Small intestine (tissue), 7 donors: Measurements from ENCODE around the gene KIF9. TPM values are rescaled to one million over a fixed set of nuclear protein-coding genes. Genes with fewer than 3 reads are reported as not detected.
"Not testable (repeated sequence)": the region's sequence is repeated elsewhere in the genome, so short reads cannot be mapped to it uniquely, and the experiment has no call there.

ENCODE experiments used
- DNase-seq, 2 donors: peaks; one replicate each; pipeline versions ENCODE4 v3.0.0 to v3.0.0-alpha.2; 2013
- FAIRE-seq: peaks from 2 replicates; lab custom pipeline; 2012; peaks lifted over from hg19 to GRCh38; lab: Jason Lieb, UNC
- H3K27ac ChIP-seq, 3 donors: one replicate each; pipeline ENCODE4 v1.5.1; 2013; ENCODE audit warnings: low read length in 2 of 3, mild to moderate bottlenecking in 2 of 3, control low read depth in 1 of 3, inconsistent platforms in 1 of 3, low read depth in 1 of 3, moderate library complexity in 1 of 3
- H3K27me3 ChIP-seq, 3 donors: one replicate each; pipeline ENCODE4 v1.6.1; 2013; ENCODE audit warnings: low read length in 3 of 3, inconsistent platforms in 1 of 3; ENCODE audit not compliant: control insufficient read depth in 3 of 3, insufficient read depth in 3 of 3
- H3K36me3 ChIP-seq, 3 donors: one replicate each; pipeline ENCODE4 v1.6.1; 2013; ENCODE audit warnings: low read length in 3 of 3, inconsistent platforms in 1 of 3, low read depth in 1 of 3, mild to moderate bottlenecking in 1 of 3, moderate library complexity in 1 of 3; ENCODE audit not compliant: control insufficient read depth in 3 of 3, insufficient read depth in 2 of 3
- H3K4me1 ChIP-seq, 3 donors: one replicate each; pipeline ENCODE4 v1.6.1; 2013; ENCODE audit warnings: low read length in 2 of 3, inconsistent platforms in 1 of 3, low read depth in 1 of 3, mild to moderate bottlenecking in 1 of 3, moderate library complexity in 1 of 3; ENCODE audit not compliant: control insufficient read depth in 3 of 3, insufficient read depth in 2 of 3
- H3K4me3 ChIP-seq, 3 donors: one replicate each; pipeline ENCODE4 v1.5.1; 2013; ENCODE audit warnings: low read length in 3 of 3, control low read depth in 1 of 3, inconsistent platforms in 1 of 3, low read depth in 1 of 3, mild to moderate bottlenecking in 1 of 3, moderate library complexity in 1 of 3
- H3K9me3 ChIP-seq, 2 donors: one replicate each; pipeline ENCODE4 v1.6.1; 2013; ENCODE audit warnings: low read depth in 1 of 2, low read length in 1 of 2; ENCODE audit not compliant: control insufficient read depth in 2 of 2, insufficient read depth in 1 of 2
- WGBS, 3 donors: extraction: QIAGEN DNeasy Blood & Tissue Kit; methylation state at CpG; one replicate each; pipeline ENCODE4 v1.1.7; 2013; 5-methylcytosine and 5-hydroxymethylcytosine counted together
- polyA plus RNA-seq, 4 donors: library from polyadenylated mRNA; stranded (reverse) in 3 of 4; unstranded in 1 of 4; fragments of 200-250 nt in 3 of 4; fragments of 120-200 nt in 1 of 4; gene quantifications; one replicate each; pipeline versions ENCODE4 v1.2.1 to v1.2.3, GENCODE V29; 2013
- donor health status: healthy with polysubstance abuse.
- donor health status: control.
- donor health status: control.
- donor health status: Bipolar disorder and iron deficiency.
- donor health status: healthy.

KIF9 gene
- polyA plus RNA-seq, 4 donors = 8.5 to 19.3 (median 9.9) TPM

- Histone ChIP-seq H3K4me1 (peaks cover 0 to 6% (median 0%) of the 10 kb centered on the region in 3 donors), H3K36me3 (peaks cover 0 to 9% (median 0%) of the 10 kb centered on the region in 3 donors), H3K9me3 (no peaks in the 10 kb centered on the region), H3K27ac (no peak overlapping the region), H3K4me3 (no peak overlapping the region), H3K27me3 (no peaks in the 10 kb centered on the region)
- DNase-seq (no peak), FAIRE-seq (no peak)
- 95 to 98% (median 96%) methylated on average over 3 of the region's 3 CpGs for WGBS, 3 donors
These were observed 44.6 kb downstream of the KIF9 start for GRCh38 chr3:47238017-47238416.

GRCh38 chr3:47228088-47228487 lies 54.5 kb downstream of the KIF9 start:
- H3K27me3 ChIP-seq = peaks cover 0 to 2% (median 0%) of the 10 kb centered on the region in 3 donors
- FAIRE-seq (no peak), DNase-seq (no peak)
- H3K27ac ChIP-seq = no peak overlapping the region
- H3K36me3 ChIP-seq = peaks cover 0 to 3% (median 0%) of the 10 kb centered on the region in 3 donors
- H3K4me3 ChIP-seq = no peak overlapping the region
- no peaks in the 10 kb centered on the region for H3K4me1 ChIP-seq
- 57 to 75% (median 60%) methylated on average over 1 of the region's 1 CpG for whole genome bisulfite sequencing, 3 donors
- H3K9me3 ChIP-seq = no peaks in the 10 kb centered on the region

- Histone ChIP-seq H3K4me1 (no peaks in the 10 kb centered on the region), H3K4me3 (no peak overlapping the region), H3K27me3 (peaks cover 0 to 2% (median 0%) of the 10 kb centered on the region in 3 donors), H3K27ac (no peak overlapping the region), H3K36me3 (peaks cover 0 to 3% (median 0%) of the 10 kb centered on the region in 3 donors), H3K9me3 (no peaks in the 10 kb centered on the region)
- DNase-seq = peak in 1 of 2 donors; percentile 15
- no peak for FAIRE-seq
- WGBS, 3 donors = 58 to 64% (median 58%) methylated on average over 6 to 7 of the region's 7 CpGs
These were observed 54.9 kb downstream of the KIF9 start for GRCh38 chr3:47227678-47228077.

- no peak for FAIRE-seq
- WGBS, 3 donors = 78 to 93% (median 82%) methylated on average over 5 of the region's 5 CpGs
- no peaks in the 10 kb centered on the region for H3K9me3 ChIP-seq
- peaks cover 0 to 2% (median 0%) of the 10 kb centered on the region in 3 donors for H3K27me3 ChIP-seq
- no peak overlapping the region for H3K4me3 ChIP-seq
- peaks cover 0 to 3% (median 0%) of the 10 kb centered on the region in 3 donors for H3K36me3 ChIP-seq
- no peak for DNase-seq
- no peaks in the 10 kb centered on the region for H3K4me1 ChIP-seq
- H3K27ac ChIP-seq = no peak overlapping the region
These were observed 57.2 kb downstream of the KIF9 start for GRCh38 chr3:47225310-47225906.

- peaks cover 0 to 3% (median 0%) of the 10 kb centered on the region in 3 donors for H3K36me3 ChIP-seq
- DNase-seq (no peak), FAIRE-seq (no peak)
- H3K27ac ChIP-seq = no peak overlapping the region
- H3K4me3 ChIP-seq = no peak overlapping the region
- peaks cover 0 to 2% (median 0%) of the 10 kb centered on the region in 3 donors for H3K27me3 ChIP-seq
- no peaks in the 10 kb centered on the region for H3K9me3 ChIP-seq
- H3K4me1 ChIP-seq = no peaks in the 10 kb centered on the region
- 76 to 88% (median 80%) methylated on average over 3 of the region's 3 CpGs for WGBS, 3 donors
These were observed 58.8 kb downstream of the KIF9 start for GRCh38 chr3:47223755-47224154.

- WGBS, 3 donors = 14 to 27% (median 26%) methylated on average over 1 of the region's 1 CpG
- Histone ChIP-seq H3K9me3 (no peaks in the 10 kb centered on the region), H3K27ac (no peak overlapping the region), H3K4me3 (no peak overlapping the region), H3K27me3 (peaks cover 0 to 2% (median 0%) of the 10 kb centered on the region in 3 donors), H3K4me1 (no peaks in the 10 kb centered on the region), H3K36me3 (peaks cover 0 to 3% (median 0%) of the 10 kb centered on the region in 3 donors)
- DNase-seq (no peak), FAIRE-seq (no peak)
These were observed 60.8 kb downstream of the KIF9 start for GRCh38 chr3:47221798-47222197.

- no peak overlapping the region for H3K4me3 ChIP-seq
- FAIRE-seq (no peak), DNase-seq (no peak)
- H3K4me1 ChIP-seq = no peaks in the 10 kb centered on the region
- H3K9me3 ChIP-seq = no peaks in the 10 kb centered on the region
- no peak overlapping the region for H3K27ac ChIP-seq
- 93 to 95% (median 94%) methylated on average over 3 of the region's 3 CpGs for WGBS, 3 donors
- peaks cover 0 to 2% (median 0%) of the 10 kb centered on the region in 3 donors for H3K36me3 ChIP-seq
- H3K27me3 ChIP-seq = no peaks in the 10 kb centered on the region
These were observed 71.7 kb downstream of the KIF9 start for GRCh38 chr3:47210863-47211405.

- H3K27ac ChIP-seq, H3K9me3 ChIP-seq, H3K36me3 ChIP-seq, H3K4me1 ChIP-seq, H3K4me3 ChIP-seq, DNase-seq, FAIRE-seq, H3K27me3 ChIP-seq: not testable (repeated sequence)
- WGBS, 3 donors = 88 to 96% (median 91%) methylated on average over 5 of the region's 5 CpGs
These were observed 76.6 kb downstream of the KIF9 start for GRCh38 chr3:47206022-47206421.
